Measurements from ENCODE around the gene HES2. TPM values are rescaled to one million over a fixed set of nuclear protein-coding genes. Genes with fewer than 3 reads are reported as not detected.

HES2 gene
- total RNA-seq, 1 experiment from 2014 or later = 1.2 TPM

DNA sequence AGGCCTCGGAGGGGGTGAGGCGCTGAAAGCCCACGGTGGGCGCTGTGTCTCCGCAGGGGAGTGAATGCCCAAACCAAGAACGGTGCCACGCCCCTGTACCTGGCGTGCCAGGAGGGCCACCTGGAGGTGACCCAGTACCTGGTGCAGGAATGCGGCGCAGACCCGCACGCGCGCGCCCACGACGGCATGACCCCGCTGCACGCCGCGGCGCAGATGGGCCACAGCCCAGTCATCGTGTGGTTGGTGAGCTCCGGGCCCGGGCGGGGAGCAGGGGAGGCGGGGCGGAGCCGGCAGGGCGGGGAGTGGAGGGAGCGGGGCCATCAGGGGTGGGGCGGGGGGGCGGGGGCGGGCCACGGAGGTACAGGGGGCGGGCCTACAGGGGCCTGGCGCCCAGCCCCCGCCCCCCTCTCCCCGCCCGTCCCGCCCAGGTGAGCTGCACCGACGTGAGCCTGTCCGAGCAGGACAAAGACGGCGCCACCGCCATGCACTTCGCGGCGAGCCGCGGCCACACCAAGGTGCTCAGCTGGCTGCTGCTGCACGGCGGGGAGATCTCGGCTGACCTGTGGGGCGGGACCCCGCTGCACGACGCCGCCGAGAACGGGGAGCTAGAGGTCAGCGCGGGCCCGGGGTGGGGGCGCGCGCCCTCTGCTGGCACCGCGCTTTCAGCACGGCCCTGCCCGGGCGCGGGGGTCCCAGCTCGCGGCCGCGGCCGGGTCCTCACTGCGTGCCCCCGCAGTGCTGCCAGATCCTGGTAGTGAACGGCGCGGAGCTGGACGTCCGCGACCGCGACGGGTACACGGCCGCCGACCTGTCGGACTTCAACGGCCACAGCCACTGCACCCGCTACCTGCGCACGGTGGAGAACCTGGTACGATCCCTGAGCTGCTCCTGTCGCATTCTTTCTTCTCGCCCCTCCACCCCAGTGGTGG lies 20.7 kb upstream of the HES2 start:
- Histone ChIP-seq H4K91ac (ENCODE audit: insufficient read length, low read depth, low read length) (no peak overlapping the region), H4K8ac (replicated peaks; ENCODE audit: insufficient read length, low read depth, low read length) (no peak overlapping the region), H3K9me3 (ENCODE audit: control insufficient read depth, low read depth, low read length) (no peaks in the 10 kb centered on the region), H3K27ac (ENCODE audit: insufficient read length, low read depth, low read length) (no peak overlapping the region), H3K79me2 (ENCODE audit: insufficient read depth, low read length) (no peaks in the 10 kb centered on the region), H3K4me1 (ENCODE audit: insufficient read depth, low read length) (no peaks in the 10 kb centered on the region; the same call in 1 of the 2 replicates), H3K18ac (ENCODE audit: insufficient read length, low read depth, low read length) (peak overlapping the region; percentile 73), H2BK5ac (ENCODE audit: insufficient read length, low read length) (no peak overlapping the region), H3K4ac (ENCODE audit: low read depth, low read length) (no peak overlapping the region), H4K5ac (ENCODE audit: insufficient read length, low read depth, low read length) (no peak overlapping the region), H3K14ac (ENCODE audit: insufficient read depth, low read length) (peak overlapping the region; percentile 82; the same call in 1 of the 2 replicates), H3K9ac (ENCODE audit: extremely low read depth, insufficient read length, low read length) (peak overlapping the region; percentile 33), H2BK120ac (ENCODE audit: low read depth, low read length, poor library complexity, severe bottlenecking) (no peak overlapping the region), H3K23me2 (ENCODE audit: insufficient read length, low read depth, low read length, poor library complexity, severe bottlenecking) (peaks cover 6% of the 10 kb centered on the region), H3K23ac (ENCODE audit: insufficient read length, low read depth, low read length) (no peak overlapping the region), H3K27me3 (ENCODE audit: insufficient read depth, low read length) (peaks cover 4% of the 10 kb centered on the region; the same call in 1 of the 2 replicates), H3T11ph (ENCODE audit: low read length) (no peak overlapping the region), H2BK12ac (ENCODE audit: insufficient read length, low read depth, low read length) (no peak overlapping the region), H3K4me2 (ENCODE audit: insufficient read depth, insufficient read length, low read length) (peak overlapping the region; percentile 50), H2BK15ac (ENCODE audit: low read depth, low read length) (no peak overlapping the region), H2BK20ac (ENCODE audit: low read depth, low read length, poor library complexity, severe bottlenecking) (no peak overlapping the region), H2AFZ (ENCODE audit: low read length) (no peak overlapping the region), H3K56ac (ENCODE audit: insufficient read length, low read depth, low read length) (no peak overlapping the region), H4K20me1 (ENCODE audit: control insufficient read depth, insufficient read depth, insufficient read length) (no peaks in the 10 kb centered on the region), H2AK5ac (ENCODE audit: insufficient read length, low read length) (no peak overlapping the region), H3K79me1 (ENCODE audit: insufficient read depth, low read depth, low read length, poor library complexity, severe bottlenecking) (no peaks in the 10 kb centered on the region)
- H3K4me1 Mint-ChIP-seq = peaks cover 26 to 36% of the 10 kb centered on the region in 2 experiments
- H3K27me3 Mint-ChIP-seq (ENCODE audit: low read depth) = peaks cover 47% of the 10 kb centered on the region
- TF ChIP-seq, protein P1, sequence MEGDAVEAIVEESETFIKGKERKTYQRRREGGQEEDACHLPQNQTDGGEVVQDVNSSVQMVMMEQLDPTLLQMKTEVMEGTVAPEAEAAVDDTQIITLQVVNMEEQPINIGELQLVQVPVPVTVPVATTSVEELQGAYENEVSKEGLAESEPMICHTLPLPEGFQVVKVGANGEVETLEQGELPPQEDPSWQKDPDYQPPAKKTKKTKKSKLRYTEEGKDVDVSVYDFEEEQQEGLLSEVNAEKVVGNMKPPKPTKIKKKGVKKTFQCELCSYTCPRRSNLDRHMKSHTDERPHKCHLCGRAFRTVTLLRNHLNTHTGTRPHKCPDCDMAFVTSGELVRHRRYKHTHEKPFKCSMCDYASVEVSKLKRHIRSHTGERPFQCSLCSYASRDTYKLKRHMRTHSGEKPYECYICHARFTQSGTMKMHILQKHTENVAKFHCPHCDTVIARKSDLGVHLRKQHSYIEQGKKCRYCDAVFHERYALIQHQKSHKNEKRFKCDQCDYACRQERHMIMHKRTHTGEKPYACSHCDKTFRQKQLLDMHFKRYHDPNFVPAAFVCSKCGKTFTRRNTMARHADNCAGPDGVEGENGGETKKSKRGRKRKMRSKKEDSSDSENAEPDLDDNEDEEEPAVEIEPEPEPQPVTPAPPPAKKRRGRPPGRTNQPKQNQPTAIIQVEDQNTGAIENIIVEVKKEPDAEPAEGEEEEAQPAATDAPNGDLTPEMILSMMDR (conservative IDR thresholded peaks at IDR 0.05) = peak; percentile 79
- no peaks in the 10 kb centered on the region; a peak in 1 of 7 replicates for H3K36me3 Mint-ChIP-seq (ENCODE audit: insufficient read depth in 1 of 3, low read depth in 3 of 3)
- no peak overlapping the region for H3K27ac Mint-ChIP-seq
- H3K4me3 Mint-ChIP-seq = peak overlapping the region; percentile 49 to 79
- peak; percentile 85 for DNase-seq
- WGBS (ENCODE audit: extremely low coverage, insufficient read length, low lambda C conversion rate) = no CpG with 5 or more reads among the region's 101 CpGs
- H3K9me3 Mint-ChIP-seq = no peaks in the 10 kb centered on the region; a peak in 1 of 5 replicates
